Measurements from ENCODE around the gene TMEM41A. TPM values are rescaled to one million over a fixed set of nuclear protein-coding genes. Genes with fewer than 3 reads are reported as not detected.
A peak's percentile ranks its signal among the peaks of the same experiment; 100 is the strongest.
"Not testable (repeated sequence)": the region's sequence is repeated elsewhere in the genome, so short reads cannot be mapped to it uniquely, and the experiment has no call there.

The TMEM41A gene
- total RNA-seq, 1 experiment from 2014 or later: 10.8 TPM

DNA sequence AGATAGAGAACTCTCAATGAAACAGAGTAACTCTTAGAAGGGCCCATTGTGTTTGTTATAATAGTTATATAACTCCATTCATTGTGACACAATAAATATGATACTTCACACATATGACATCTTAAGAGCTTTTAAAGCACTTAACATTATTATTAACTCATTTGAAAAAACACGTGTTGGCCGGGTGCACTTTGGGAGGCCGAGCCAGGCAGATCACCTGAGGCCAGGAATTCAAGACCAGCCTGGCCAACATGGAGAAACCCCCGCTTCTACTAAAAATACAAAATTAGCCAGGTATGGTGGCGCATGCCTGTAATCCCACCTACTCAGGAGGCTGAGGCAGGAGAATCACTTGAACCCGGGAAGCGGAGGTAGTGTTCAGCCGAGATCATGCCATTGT is 47.4 kb downstream of the TMEM41A start:
- in situ Hi-C loops (cut with HindIII; ENCODE audit: low pct_unique_long_range_greater_than_20kb, low sequenced_read_pairs); DNase-seq (ENCODE audit: low read depth, low spot score): not testable (repeated sequence)

DNA sequence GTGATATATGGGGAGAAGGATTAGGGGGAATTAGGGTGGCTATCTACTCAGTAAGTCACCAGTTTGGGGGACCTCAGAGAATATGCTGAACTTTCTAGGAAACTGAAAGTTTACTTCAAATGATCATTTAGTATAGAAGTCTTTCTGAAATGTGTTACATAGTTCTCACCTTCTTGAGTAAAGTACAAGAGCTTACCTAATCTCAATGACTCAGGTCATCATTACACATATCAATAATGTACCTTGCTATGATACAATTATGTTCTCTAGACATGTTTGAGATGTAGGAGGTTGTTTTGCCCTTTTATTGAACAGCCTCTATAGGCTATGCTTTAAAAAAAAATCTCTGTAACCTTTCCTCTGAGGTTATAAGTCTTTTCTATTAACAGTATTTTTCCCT is 50.7 kb downstream of the TMEM41A start:
- in situ Hi-C loops (cut with HindIII; ENCODE audit: low pct_unique_long_range_greater_than_20kb, low sequenced_read_pairs): no loop called here
- no peak for DNase-seq (ENCODE audit: low read depth, low spot score)

DNA sequence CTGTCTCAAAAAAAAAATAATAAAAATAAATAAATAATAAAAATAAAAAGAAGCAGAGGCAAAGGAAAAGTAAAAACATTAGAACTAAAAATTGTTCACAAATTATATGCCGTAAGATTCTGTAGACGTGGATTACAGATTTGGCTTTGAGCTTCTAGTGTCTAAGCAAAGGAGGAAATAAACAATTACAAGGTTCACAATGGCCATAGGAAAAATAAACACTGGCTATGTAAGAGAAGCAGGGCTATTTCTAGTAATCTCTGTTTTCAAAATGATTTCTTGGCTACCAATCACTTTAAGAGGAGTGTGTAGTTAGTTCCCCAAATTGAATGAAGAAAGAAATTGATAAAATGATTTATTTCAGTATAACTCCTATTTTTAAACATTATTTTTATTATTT is 54.5 kb downstream of the TMEM41A start:
- in situ Hi-C loops (cut with HindIII; ENCODE audit: low pct_unique_long_range_greater_than_20kb, low sequenced_read_pairs): no loop called here
- no peak for DNase-seq (ENCODE audit: low read depth, low spot score)

DNA sequence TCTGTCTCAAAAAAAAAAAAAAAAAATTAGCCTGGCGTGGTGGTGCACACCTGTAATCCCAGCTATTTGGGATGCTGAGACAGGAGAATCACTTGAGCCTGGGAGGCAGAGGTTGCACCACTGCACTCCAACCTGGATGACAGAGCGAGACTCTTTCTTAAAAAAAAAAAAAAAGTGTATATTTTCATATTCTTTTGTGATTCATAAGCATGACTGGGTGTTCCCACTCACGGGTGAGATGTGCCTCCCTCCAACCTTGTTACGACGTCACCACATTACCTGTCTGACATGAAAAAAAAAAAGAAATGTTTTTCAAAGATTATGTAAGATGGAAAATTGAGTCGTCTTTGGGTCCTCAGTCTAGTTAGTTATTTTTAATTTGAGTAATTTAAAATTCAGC is 56.8 kb downstream of the TMEM41A start:
- DNase-seq (ENCODE audit: low read depth, low spot score): no peak
- in situ Hi-C loops (cut with HindIII; ENCODE audit: low pct_unique_long_range_greater_than_20kb, low sequenced_read_pairs): no loop called here

DNA sequence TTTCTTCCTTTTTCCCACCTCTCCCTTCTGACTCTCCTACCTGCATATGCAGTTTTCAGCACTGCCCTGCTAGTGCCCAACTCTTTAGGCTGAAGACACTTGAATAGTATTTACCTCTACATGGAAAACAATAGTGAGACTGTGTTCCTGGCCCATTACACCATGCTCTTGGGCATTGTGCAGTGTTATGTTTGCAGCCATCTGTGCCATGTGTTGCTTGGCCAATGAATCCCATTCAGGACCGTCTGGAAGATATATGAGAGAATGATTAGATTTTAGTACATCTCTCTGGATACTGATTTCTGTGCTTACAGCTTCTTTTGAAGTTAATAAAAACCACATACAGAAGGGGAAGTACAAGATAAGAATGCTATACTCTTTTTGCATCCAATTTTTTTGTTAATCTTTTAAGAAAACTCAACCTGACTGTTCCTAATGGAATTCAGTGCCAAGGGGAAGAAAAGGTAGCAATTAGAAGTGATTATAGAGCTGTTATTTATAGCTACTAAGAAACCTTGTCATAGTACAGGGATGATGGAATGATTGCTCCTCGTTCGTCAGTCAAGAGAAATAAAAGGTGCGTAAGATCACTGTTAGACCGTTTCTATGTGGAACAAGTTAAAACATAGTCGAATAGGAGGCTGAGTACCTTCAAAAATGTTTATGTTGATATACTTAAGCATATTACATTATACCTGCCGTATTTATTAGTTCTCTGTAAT is 58.9 kb downstream of the TMEM41A start:
- in situ Hi-C loops (cut with HindIII; ENCODE audit: low pct_unique_long_range_greater_than_20kb, low sequenced_read_pairs): no loop called here
- peak; percentile 54 for DNase-seq (ENCODE audit: low read depth, low spot score)

Other genes starting within 250 kb of the TMEM41A start
- gene EHHADH, start 245.0 kb downstream of the TMEM41A start, total RNA-seq (2014; rRNA removed; shearing (Covaris generic)): 9.5 and 12.1 TPM in 2 replicates
- 26.2 and 33.7 TPM in 2 replicates for gene MAP3K13, start 135.9 kb downstream of the TMEM41A start, total RNA-seq (2014; rRNA removed; shearing (Covaris generic))
- not detected in 2 replicates for gene LIPH, start 53.6 kb upstream of the TMEM41A start, total RNA-seq (2014; rRNA removed; shearing (Covaris generic))
- gene SENP2, start 87.3 kb upstream of the TMEM41A start, total RNA-seq (2014; rRNA removed; shearing (Covaris generic)): 36.2 and 37.5 TPM in 2 replicates